OCI-LY1 (cell line): Measurements from ENCODE around the gene CD19.

Experiments used
- CTCF ChIP-seq: fragments of 200-600 bp; sonication (generic), shearing (Covaris generic); IDR thresholded peaks from 2 replicates; pipeline ENCODE4 v1.5.1; 2017; ENCODE audit warnings: mild to moderate bottlenecking, antibody characterized with exemption, low read length, moderate library complexity, mixed read lengths
- EZH2 ChIP-seq: fragments of 200-600 bp; sonication (generic), shearing (Covaris generic); IDR thresholded peaks from 2 replicates; pipeline ENCODE4 v1.8.0; 2017; ENCODE audit warnings: borderline replicate concordance, mixed run types, mild to moderate bottlenecking, antibody characterized with exemption, low read length, moderate library complexity, mixed read lengths

- TF ChIP-seq EZH2 = no peak
- no peak for TF ChIP-seq CTCF
These were observed 49.1 kb upstream of the CD19 start for GRCh38 chr16:28882551-28883160.
